GM12891 (cell line): Measurements from ENCODE around the gene SIAH1.

Experiments
- POLR2A ChIP-seq: IDR thresholded peaks from 2 replicates; pipeline ENCODE4 v1.6.1; 2011; ENCODE audit warnings: low read depth, low read length, control low read depth
- POLR2AphosphoS5 ChIP-seq: IDR thresholded peaks from 2 replicates; pipeline ENCODE4 v1.6.1; 2011; ENCODE audit warnings: low read depth, low read length, control low read depth
- TAF1 ChIP-seq: IDR thresholded peaks from 2 replicates; pipeline ENCODE4 v1.6.1; 2011; ENCODE audit warnings: low read depth, low read length, control low read depth

DNA sequence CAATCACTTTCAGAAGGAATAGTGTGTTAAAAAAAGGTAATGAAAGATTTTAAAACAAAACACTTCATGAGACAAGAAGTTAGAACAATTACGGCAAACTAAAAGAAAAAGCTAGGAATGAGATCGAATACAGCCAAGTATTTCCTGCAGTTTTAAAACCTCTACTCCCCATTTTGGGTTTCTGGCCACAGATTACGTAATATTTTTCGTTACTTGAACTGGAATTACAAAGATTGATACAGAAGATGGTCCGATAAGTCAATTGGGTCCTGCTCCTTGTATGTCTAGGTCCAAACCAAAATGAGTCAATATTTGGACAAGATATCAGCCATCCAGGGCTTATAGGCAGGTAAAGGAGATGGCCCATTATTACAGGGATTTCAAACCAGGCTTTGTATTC lies 52.2 kb downstream of the SIAH1 start:
- TF ChIP-seq POLR2A (no peak), POLR2AphosphoS5 (no peak), TAF1 (no peak)
